K562 (cell line): Measurements from ENCODE around the gene PHLDA3. TPM values are rescaled to one million over a fixed set of nuclear protein-coding genes. Genes with fewer than 3 reads are reported as not detected.

Experiments used
- ATAC-seq: fragments of 200-7000 bp; cut with Tn5 transposase; 3 replicates; pipeline ENCODE4 v1.9.1; 2020; ENCODE audit warnings: moderate library complexity
- BruUV-seq: library from RNA; stranded (reverse); fragments of 400-500 nt; replicated peaks from 2 replicates; lab custom pipeline; 2021; lab: Mats Ljungman, UMichigan
- CTCF ChIA-PET: fragments of 300-600 bp; formaldehyde crosslinking; extraction: SDS; loops from one replicate; lab custom pipeline; 2021; ENCODE audit warnings: low intra/inter-chr PET ratio; lab: Yijun Ruan, JAX
- POLR2A ChIA-PET: fragments of 300-600, 350-650 bp; sonication (Branson Sonifier 250); formaldehyde crosslinking; extraction: SDS; loops from one replicate; lab custom pipeline; 2021; ENCODE audit warnings: antibody characterized with exemption, inconsistent platforms; lab: Yijun Ruan, JAX
- DNase-seq, 4 experiments: peaks; one replicate each; pipeline versions ENCODE4 v3.0.0 to v3.0.0-alpha.2; 2011 to 2018; ENCODE audit warnings: low spot score in 3 of 4, mixed read lengths in 3 of 4; ENCODE audit errors: extremely low read depth in 1 of 4
- FAIRE-seq: peaks from 2 replicates; lab custom pipeline; 2011; peaks lifted over from hg19 to GRCh38; lab: Jason Lieb, UNC
- H2AFZ ChIP-seq: 2 replicates; pipeline ENCODE4 v1.6.0; 2011; ENCODE audit warnings: low read depth, low read length, control low read depth, inconsistent platforms
- H3K27ac ChIP-seq: fragments of 200-600 bp; 3 replicates; pipeline ENCODE4 v1.8.0; 2011; ENCODE audit warnings: low read depth, mild to moderate bottlenecking, control low read depth, inconsistent platforms, low read length, moderate library complexity, mixed read lengths; ENCODE audit errors: extremely low read depth
- H3K27me3 ChIP-seq, 2 experiments: fragments of 300-600 bp in 1 of 2; 2 replicates in 1 of 2; 3 replicates in 1 of 2; pipeline versions ENCODE4 v1.6.0 to v1.8.0; 2011; ENCODE audit warnings: inconsistent platforms in 2 of 2, low read length in 2 of 2, mild to moderate bottlenecking in 1 of 2, mixed read lengths in 1 of 2, moderate library complexity in 1 of 2; ENCODE audit not compliant: control insufficient read depth in 2 of 2, insufficient read depth in 2 of 2
- H3K36me3 ChIP-seq: fragments of 300-600 bp; 3 replicates; pipeline ENCODE4 v1.8.0; 2011; ENCODE audit warnings: mild to moderate bottlenecking, low read length, inconsistent platforms; ENCODE audit not compliant: control insufficient read depth, insufficient read depth
- H3K4me1 ChIP-seq, 2 experiments: fragments of 200-600 bp in 1 of 2; replicated peaks in 1 of 2; 2 replicates in 1 of 2; 3 replicates in 1 of 2; pipeline versions ENCODE4 v1.5.1 to v1.8.0; 2011; ENCODE audit warnings: inconsistent platforms in 2 of 2, low read length in 2 of 2, mild to moderate bottlenecking in 1 of 2, mixed read lengths in 1 of 2, moderate library complexity in 1 of 2; ENCODE audit not compliant: control insufficient read depth in 2 of 2, insufficient read depth in 2 of 2
- H3K4me2 ChIP-seq: 2 replicates; pipeline ENCODE4 v1.6.1; 2011; ENCODE audit warnings: low read length, control low read depth, inconsistent platforms, mixed read lengths; ENCODE audit not compliant: insufficient read depth
- H3K4me3 ChIP-seq: fragments of 200-600 bp; sonication (generic), shearing (Covaris generic); 2 replicates; pipeline ENCODE4 v1.5.1; 2016; ENCODE audit warnings: control low read depth, inconsistent platforms
- H3K79me2 ChIP-seq: fragments of 200-600 bp; 3 replicates; pipeline ENCODE4 v1.8.0; 2011; ENCODE audit warnings: low read length, inconsistent platforms; ENCODE audit not compliant: control insufficient read depth, insufficient read depth
- H3K9ac ChIP-seq, 2 experiments: 2 replicates each; pipeline versions ENCODE4 v1.6.0 to v1.6.1; 2011; ENCODE audit warnings: low read depth in 2 of 2, low read length in 2 of 2, control low read depth in 1 of 2, inconsistent platforms in 1 of 2, mild to moderate bottlenecking in 1 of 2, mixed read lengths in 1 of 2; ENCODE audit not compliant: insufficient read depth in 1 of 2
- H3K9me1 ChIP-seq: one replicate; pipeline ENCODE4 v1.6.0; 2011; ENCODE audit warnings: inconsistent platforms, mild to moderate bottlenecking, low read length, moderate library complexity; ENCODE audit not compliant: control insufficient read depth, insufficient read depth
- H3K9me3 ChIP-seq: replicated peaks from 2 replicates; pipeline ENCODE4 v1.5.1; 2011; ENCODE audit warnings: low read depth, low read length, inconsistent platforms; ENCODE audit not compliant: control insufficient read depth, insufficient read depth
- H4K20me1 ChIP-seq: replicated peaks from 2 replicates; pipeline ENCODE4 v1.6.1; 2011; ENCODE audit warnings: low read length, inconsistent platforms, mixed read lengths; ENCODE audit not compliant: control insufficient read depth, insufficient read depth
- CUX1 ChIP-seq: fragments of 200-800 bp; sonication (Bioruptor generic); IDR thresholded peaks from 2 replicates; pipeline ENCODE4 v1.6.1; 2016; ENCODE audit warnings: missing genetic modification characterization, missing compliant biosample characterization
- NFIC ChIP-seq: fragments of 450-650 bp; IDR thresholded peaks from 2 replicates; pipeline ENCODE4 v1.6.1; 2017; ENCODE audit warnings: mild to moderate bottlenecking, inconsistent platforms
- NFIX ChIP-seq: fragments of 250-450 bp; sonication (Bioruptor Pico); IDR thresholded peaks from 2 replicates; pipeline ENCODE4 v1.4.0; 2020; ENCODE audit warnings: low read depth, mild to moderate bottlenecking, moderate library complexity
- NR0B1 ChIP-seq: fragments of 450-650 bp; IDR thresholded peaks from one replicate; pipeline ENCODE4 v1.6.1; 2018; ENCODE audit warnings: mild to moderate bottlenecking, moderate library complexity; ENCODE audit not compliant: partially characterized antibody
- PPARD ChIP-seq: fragments of 250-450 bp; sonication (Bioruptor Pico); IDR thresholded peaks from 2 replicates; pipeline ENCODE4 v1.8.0; 2022; ENCODE audit warnings: inconsistent platforms, mild to moderate bottlenecking, moderate library complexity
- SNIP1 ChIP-seq: fragments of 450-650 bp; IDR thresholded peaks from 2 replicates; pipeline ENCODE4 v1.7.1; 2017; ENCODE audit warnings: low read depth, mild to moderate bottlenecking
- ZMIZ1 ChIP-seq, 2 experiments: fragments of 150-350 bp in 1 of 2; IDR thresholded peaks; 2 replicates each; pipeline ENCODE4 v1.6.1; 2012 to 2016; ENCODE audit warnings: low read depth in 2 of 2, low read length in 2 of 2, mild to moderate bottlenecking in 1 of 2, moderate library complexity in 1 of 2
- ZNF197 ChIP-seq: fragments of 200-800 bp; sonication (Bioruptor generic); IDR thresholded peaks from 2 replicates; pipeline ENCODE4 v1.6.1; 2016; ENCODE audit warnings: low read depth, missing genetic modification characterization, missing compliant biosample characterization
- ZNF354B ChIP-seq: fragments of 250-450 bp; sonication (Bioruptor Pico); IDR thresholded peaks from 2 replicates; pipeline ENCODE4 v1.4.0; 2020
- ZNF740 ChIP-seq, 3 experiments: fragments of 200-800 bp in 1 of 3; sonication (Bioruptor generic) in 1 of 3; sonication (generic) in 1 of 3; formaldehyde crosslinking in 1 of 3; IDR thresholded peaks; 2 replicates each; pipeline versions ENCODE4 v1.6.1 to v1.8.0; 2016 to 2022; ENCODE audit warnings: mild to moderate bottlenecking in 2 of 3, missing compliant biosample characterization in 2 of 3, missing genetic modification characterization in 2 of 3, missing genetic modification reagents in 1 of 3
- WGBS: fragments of 100-300 bp; shearing (Covaris generic); methylation state at CpG from one replicate; pipeline ENCODE4 v1.1.6; 2016; ENCODE audit warnings: low coverage, mixed read lengths; ENCODE audit not compliant: insufficient coverage; ENCODE audit errors: missing lambda C conversion rate; 5-methylcytosine and 5-hydroxymethylcytosine counted together
- in situ Hi-C: fragments of 300-500 bp; cut with MboI; formaldehyde crosslinking; loops from 4 replicates; pipeline ENCODE4 v1.15.0; 2018; ENCODE audit warnings: inconsistent platforms, mixed read lengths
- intact Hi-C: fragments of 100-400 bp; cut with micrococcal nuclease; formaldehyde crosslinking; loops from 2 replicates; pipeline ENCODE4 v1.14.2; 2022
- polyA plus RNA-seq, 8 experiments: library from polyadenylated mRNA; depleted of rRNA in 4 of 8; stranded (reverse) in 5 of 8; unstranded in 3 of 8; fragments of >200 nt; fragmentation: Nextera tagmentation in 2 of 8; fragmentation: Illumina TruSeq in 1 of 8; extraction: Ambion mirVana in 2 of 8; extraction: Trizol in 1 of 8; gene quantifications; 2 replicates each; pipeline versions ENCODE4 v1.2.1 to v1.2.3, GENCODE V29; 2011 to 2014; ENCODE audit warnings: inconsistent platforms in 1 of 8, missing spikeins in 1 of 8
- total RNA-seq, 7 experiments: library from RNA; depleted of rRNA in 6 of 7; stranded (reverse); fragments of >200 nt in 6 of 7; fragmentation: Illumina TruSeq in 2 of 7; extraction: Trizol in 2 of 7; gene quantifications; 2 replicates each; pipeline versions ENCODE4 v1.2.1 to v1.2.3, GENCODE V29; 2011 to 2021; ENCODE audit warnings: low replicate concordance in 1 of 7

The PHLDA3 gene
- total and polyA plus RNA-seq, 9 of the 15 experiments (the other 6 are each of a cell fraction or from before 2014, with no cell fraction given) = 0.11 to 0.27 TPM; not detected in 7

- Histone ChIP-seq H3K27me3 (no peaks in the 10 kb centered on the region; a peak in 1 of 5 replicates), H3K27ac (no peak overlapping the region), H3K9me3 (no peaks in the 10 kb centered on the region), H3K4me1 (peaks cover 0 to 3% of the 10 kb centered on the region in 2 experiments; a peak in 4 of 5 replicates), H3K9me1 (no peaks in the 10 kb centered on the region), H3K9ac (no peak overlapping the region), H2AFZ (no peak overlapping the region), H3K4me2 (no peak overlapping the region), H3K4me3 (no peak overlapping the region), H3K79me2 (no peaks in the 10 kb centered on the region), H4K20me1 (no peaks in the 10 kb centered on the region), H3K36me3 (no peaks in the 10 kb centered on the region)
- FAIRE-seq (no peak), ATAC-seq (no peak), DNase-seq (no peak)
- intact Hi-C loops (no loop called here), in situ Hi-C loops (no loop called here)
- BruUV-seq = no TSS peak
- CTCF ChIA-PET = interaction anchor here (1.2 kb wide), 1 partner anchor 22 kb away, joined by 3 read pairs; no protein-coding TSS in a partner anchor
- POLR2A ChIA-PET = interaction anchor here (0.5 to 1.4 kb wide), 3 partner anchors 8 to 587 kb away, joined by 3 to 4 read pairs (median 4); no protein-coding TSS in a partner anchor
- 21% methylated on average over 3 of the region's 3 CpGs for WGBS
- TF ChIP-seq CUX1 (CRISPR knock-in tag) (no peak), PPARD (CRISPR knock-in tag) (no peak), NFIC (peak; percentile 91), ZNF197 (CRISPR knock-in tag) (no peak), ZNF354B (CRISPR knock-in tag) (no peak), NFIX (CRISPR knock-in tag) (peak; percentile 82), NR0B1 (no peak), ZMIZ1 (IDR thresholded peaks at IDR 0.05; ENCODE audit: low read depth in 2 of 2, low read length in 2 of 2) (no peak), ZNF740 (CRISPR knock-in tag; IDR thresholded peaks at IDR 0.05) (no peak), ZNF740 (tag; IDR thresholded peaks at IDR 0.05) (no peak), SNIP1 (no peak)
These were observed 21.7 kb upstream of the PHLDA3 start for GRCh38 chr1:201490708-201491131.
